Colonic mucosa (tissue), 4 donors: Measurements from ENCODE around the gene POU6F2. TPM values are rescaled to one million over a fixed set of nuclear protein-coding genes. Genes with fewer than 3 reads are reported as not detected.

Experiments
- DNase-seq: peaks from one replicate; pipeline ENCODE4 v3.0.0-alpha.2; 2020
- H3K27ac ChIP-seq: fragments of 200-600 bp; one replicate; pipeline ENCODE4 v1.8.0; 2021
- H3K27me3 ChIP-seq: fragments of 200-600 bp; one replicate; pipeline ENCODE4 v1.8.0; 2021
- H3K36me3 ChIP-seq: fragments of 200-600 bp; one replicate; pipeline ENCODE4 v1.8.0; 2021
- H3K4me1 ChIP-seq: fragments of 200-600 bp; one replicate; pipeline ENCODE4 v1.8.0; 2021; ENCODE audit warnings: mild to moderate bottlenecking
- H3K4me3 ChIP-seq: fragments of 200-600 bp; one replicate; pipeline ENCODE4 v1.8.0; 2021
- H3K9ac ChIP-seq, 2 donors: one replicate each; pipeline ENCODE4 v1.7.0; 2013; ENCODE audit warnings: control low read depth in 2 of 2, low read depth in 2 of 2, low read length in 2 of 2
- H3K9me3 ChIP-seq: fragments of 200-600 bp; one replicate; pipeline ENCODE4 v1.8.0; 2021
- CTCF ChIP-seq: fragments of 200-600 bp; IDR thresholded peaks from one replicate; pipeline ENCODE4 v1.8.0; 2022; ENCODE audit warnings: antibody characterized with exemption, mild to moderate bottlenecking
- intact Hi-C: fragments of 100-400 bp; cut with DNase I; formaldehyde crosslinking; loops from one replicate; pipeline ENCODE4 v1.14.1; 2022
- total RNA-seq, 2 donors: library from RNA; stranded (reverse); fragmentation: NEBNext Ultra II Directional in 1 of 2; extraction: Animal tissue kit (Norgen Biotek cat#: 25700) in 1 of 2; gene quantifications; one replicate each; pipeline ENCODE4 v1.2.1, GENCODE V29; 2021
- donor health status: healthy.
- donor health status: DM: no; HTN: no; CAD: no.
- donor health status: DM: no; HTN: no; CAD: no.

Gene POU6F2
- total RNA-seq, 2 donors from 2014 or later: 1.3 TPM; not detected in 1

GRCh38 chr7:39406467-39406866 lies 428.8 kb downstream of the POU6F2 start:
- no peak for TF ChIP-seq CTCF
- H3K9me3 ChIP-seq: no peaks in the 10 kb centered on the region
- H3K27me3 ChIP-seq: no peaks in the 10 kb centered on the region
- intact Hi-C loops: no loop called here
- no peak for DNase-seq
- no peak overlapping the region for H3K27ac ChIP-seq
- no peak overlapping the region for H3K9ac ChIP-seq
- H3K4me3 ChIP-seq: no peak overlapping the region
- no peaks in the 10 kb centered on the region for H3K36me3 ChIP-seq
- H3K4me1 ChIP-seq: no peaks in the 10 kb centered on the region

GRCh38 chr7:39407137-39407536 lies 429.4 kb downstream of the POU6F2 start:
- Histone ChIP-seq H3K27ac (no peak overlapping the region), H3K4me1 (no peaks in the 10 kb centered on the region), H3K4me3 (no peak overlapping the region), H3K36me3 (no peaks in the 10 kb centered on the region), H3K9ac (no peak overlapping the region), H3K27me3 (no peaks in the 10 kb centered on the region), H3K9me3 (no peaks in the 10 kb centered on the region)
- TF ChIP-seq CTCF: no peak
- DNase-seq: no peak
- intact Hi-C loops: no loop called here

- Histone ChIP-seq H3K4me3 (no peak overlapping the region), H3K36me3 (no peaks in the 10 kb centered on the region), H3K9me3 (no peaks in the 10 kb centered on the region), H3K27me3 (no peaks in the 10 kb centered on the region), H3K27ac (no peak overlapping the region), H3K9ac (no peak overlapping the region), H3K4me1 (no peaks in the 10 kb centered on the region)
- no peak for DNase-seq
- intact Hi-C loops: no loop called here
- no peak for TF ChIP-seq CTCF
These were observed 430.0 kb downstream of the POU6F2 start for GRCh38 chr7:39407723-39408122.

GRCh38 chr7:39408906-39409305 lies 431.2 kb downstream of the POU6F2 start:
- H3K9me3 ChIP-seq: no peaks in the 10 kb centered on the region
- H3K4me3 ChIP-seq: no peak overlapping the region
- no peak for TF ChIP-seq CTCF
- no peaks in the 10 kb centered on the region for H3K36me3 ChIP-seq
- H3K4me1 ChIP-seq: no peaks in the 10 kb centered on the region
- no peak overlapping the region for H3K27ac ChIP-seq
- H3K9ac ChIP-seq: no peak overlapping the region
- no peak for DNase-seq
- H3K27me3 ChIP-seq: no peaks in the 10 kb centered on the region
- intact Hi-C loops: no loop called here

GRCh38 chr7:39410582-39410981 lies 432.9 kb downstream of the POU6F2 start:
- no peak overlapping the region for H3K27ac ChIP-seq
- no peak for DNase-seq
- no peaks in the 10 kb centered on the region for H3K36me3 ChIP-seq
- H3K4me1 ChIP-seq: no peaks in the 10 kb centered on the region
- intact Hi-C loops: no loop called here
- no peak overlapping the region for H3K9ac ChIP-seq
- TF ChIP-seq CTCF: no peak
- no peaks in the 10 kb centered on the region for H3K9me3 ChIP-seq
- no peaks in the 10 kb centered on the region for H3K27me3 ChIP-seq
- no peak overlapping the region for H3K4me3 ChIP-seq
